Mucosa of stomach (tissue), 1 donor: Measurements from ENCODE around the gene FRY.

Source experiments
- H3K27me3 ChIP-seq: one replicate; pipeline ENCODE4 v1.7.0; 2013; ENCODE audit warnings: mild to moderate bottlenecking, low read length; ENCODE audit not compliant: control insufficient read depth, insufficient read depth
- H3K36me3 ChIP-seq: one replicate; pipeline ENCODE4 v1.7.0; 2013; ENCODE audit warnings: low read length; ENCODE audit not compliant: control insufficient read depth, insufficient read depth
- H3K4me1 ChIP-seq: one replicate; pipeline ENCODE4 v1.7.0; 2013; ENCODE audit warnings: mild to moderate bottlenecking, low read length; ENCODE audit not compliant: control insufficient read depth, insufficient read depth
- H3K4me3 ChIP-seq: one replicate; pipeline ENCODE4 v1.7.0; 2013; ENCODE audit warnings: low read length
- H3K9ac ChIP-seq: one replicate; pipeline ENCODE4 v1.7.0; 2013; ENCODE audit warnings: mild to moderate bottlenecking, low read length, moderate library complexity
- H3K9me3 ChIP-seq: one replicate; pipeline ENCODE4 v1.7.0; 2013; ENCODE audit warnings: mild to moderate bottlenecking, low read length, moderate library complexity; ENCODE audit not compliant: control insufficient read depth
- donor health status: Pancreatic carcinoma.

FRY gene

GRCh38 chr13:32261567-32261966, 230.0 kb downstream of the FRY start:
- H3K9ac ChIP-seq: no peak overlapping the region
- no peaks in the 10 kb centered on the region for H3K9me3 ChIP-seq
- H3K36me3 ChIP-seq: no peaks in the 10 kb centered on the region
- no peaks in the 10 kb centered on the region for H3K27me3 ChIP-seq
- no peaks in the 10 kb centered on the region for H3K4me1 ChIP-seq
- H3K4me3 ChIP-seq: no peak overlapping the region

- Histone ChIP-seq H3K36me3 (no peaks in the 10 kb centered on the region), H3K9ac (no peak overlapping the region), H3K4me3 (no peak overlapping the region)
Measured at GRCh38 chr13:32262165-32262564, 230.6 kb downstream of the FRY start.

GRCh38 chr13:32262619-32263018, 231.0 kb downstream of the FRY start:
- no peaks in the 10 kb centered on the region for H3K9me3 ChIP-seq
- no peak overlapping the region for H3K9ac ChIP-seq
- H3K27me3 ChIP-seq: no peaks in the 10 kb centered on the region
- H3K4me1 ChIP-seq: no peaks in the 10 kb centered on the region
- H3K4me3 ChIP-seq: no peak overlapping the region
- H3K36me3 ChIP-seq: no peaks in the 10 kb centered on the region

More at GRCh38 chr13:32262165-32262564, 230.6 kb downstream of the FRY start:
- no peaks in the 10 kb centered on the region for H3K27me3 ChIP-seq
- H3K9me3 ChIP-seq: no peaks in the 10 kb centered on the region
- H3K4me1 ChIP-seq: no peaks in the 10 kb centered on the region

GRCh38 chr13:32264407-32264806, 232.8 kb downstream of the FRY start:
- Histone ChIP-seq H3K27me3 (no peaks in the 10 kb centered on the region), H3K9ac (no peak overlapping the region), H3K9me3 (no peaks in the 10 kb centered on the region), H3K4me1 (no peaks in the 10 kb centered on the region), H3K36me3 (no peaks in the 10 kb centered on the region), H3K4me3 (no peak overlapping the region)

GRCh38 chr13:32265726-32266125, 234.2 kb downstream of the FRY start:
- H3K4me1 ChIP-seq: no peaks in the 10 kb centered on the region
- no peak overlapping the region for H3K4me3 ChIP-seq
- H3K9me3 ChIP-seq: no peaks in the 10 kb centered on the region
- no peaks in the 10 kb centered on the region for H3K27me3 ChIP-seq
- H3K9ac ChIP-seq: no peak overlapping the region
- no peaks in the 10 kb centered on the region for H3K36me3 ChIP-seq

- Histone ChIP-seq H3K4me1 (no peaks in the 10 kb centered on the region), H3K9ac (no peak overlapping the region), H3K36me3 (no peaks in the 10 kb centered on the region), H3K27me3 (no peaks in the 10 kb centered on the region), H3K9me3 (no peaks in the 10 kb centered on the region), H3K4me3 (no peak overlapping the region)
Measured at GRCh38 chr13:32266130-32266529, 234.6 kb downstream of the FRY start.

GRCh38 chr13:32267836-32268439, 236.4 kb downstream of the FRY start:
- no peak overlapping the region for H3K9ac ChIP-seq
- H3K27me3 ChIP-seq: no peaks in the 10 kb centered on the region
- H3K9me3 ChIP-seq: no peaks in the 10 kb centered on the region
- H3K4me3 ChIP-seq: no peak overlapping the region
- no peaks in the 10 kb centered on the region for H3K4me1 ChIP-seq
- H3K36me3 ChIP-seq: no peaks in the 10 kb centered on the region

GRCh38 chr13:32272021-32272683, 240.6 kb downstream of the FRY start:
- Histone ChIP-seq H3K36me3 (no peaks in the 10 kb centered on the region), H3K4me3 (no peak overlapping the region), H3K9me3 (no peaks in the 10 kb centered on the region), H3K27me3 (no peaks in the 10 kb centered on the region), H3K4me1 (no peaks in the 10 kb centered on the region), H3K9ac (no peak overlapping the region)

GRCh38 chr13:32277839-32278238, 246.3 kb downstream of the FRY start:
- Histone ChIP-seq H3K9me3 (no peaks in the 10 kb centered on the region), H3K27me3 (no peaks in the 10 kb centered on the region), H3K4me3 (no peak overlapping the region), H3K9ac (no peak overlapping the region), H3K4me1 (no peaks in the 10 kb centered on the region), H3K36me3 (no peaks in the 10 kb centered on the region)

- H3K36me3 ChIP-seq: no peaks in the 10 kb centered on the region
- H3K4me3 ChIP-seq: no peak overlapping the region
- no peaks in the 10 kb centered on the region for H3K27me3 ChIP-seq
- no peaks in the 10 kb centered on the region for H3K4me1 ChIP-seq
- H3K9me3 ChIP-seq: no peaks in the 10 kb centered on the region
- no peak overlapping the region for H3K9ac ChIP-seq
Measured at GRCh38 chr13:32278426-32278825, 246.9 kb downstream of the FRY start.

- Histone ChIP-seq H3K4me1 (peaks cover 6% of the 10 kb centered on the region), H3K36me3 (no peaks in the 10 kb centered on the region), H3K4me3 (no peak overlapping the region), H3K27me3 (no peaks in the 10 kb centered on the region), H3K9ac (no peak overlapping the region), H3K9me3 (no peaks in the 10 kb centered on the region)
Measured at GRCh38 chr13:32281096-32281495, 249.5 kb downstream of the FRY start.

- Histone ChIP-seq H3K4me3 (no peak overlapping the region), H3K9ac (no peak overlapping the region), H3K36me3 (no peaks in the 10 kb centered on the region), H3K4me1 (peaks cover 6% of the 10 kb centered on the region), H3K27me3 (no peaks in the 10 kb centered on the region), H3K9me3 (no peaks in the 10 kb centered on the region)
Measured at GRCh38 chr13:32282096-32282711, 250.6 kb downstream of the FRY start.
